Measurements from ENCODE around the gene CHRNA3.

The CHRNA3 gene

DNA sequence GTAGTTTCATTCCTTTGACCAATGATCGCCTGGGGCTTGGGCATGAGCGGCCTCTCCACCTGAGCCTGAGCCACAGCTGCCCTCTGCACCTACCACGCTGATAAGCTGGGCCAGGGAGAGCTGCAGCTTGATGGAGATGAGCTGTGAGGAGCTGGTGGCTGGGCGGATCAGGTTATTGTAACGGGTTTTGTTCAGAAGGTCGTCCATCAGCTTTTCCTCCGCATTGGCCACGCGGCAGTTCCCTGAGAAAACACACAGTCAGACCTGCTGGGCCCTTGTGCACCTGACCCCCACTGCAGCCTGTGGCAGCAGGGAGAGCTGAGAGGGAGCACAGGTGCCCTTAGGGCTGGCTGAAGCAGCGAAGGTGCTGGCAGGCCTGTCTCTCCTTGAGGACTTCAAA is 14.6 kb upstream of the CHRNA3 start:
- no peak for DNase-seq

DNA sequence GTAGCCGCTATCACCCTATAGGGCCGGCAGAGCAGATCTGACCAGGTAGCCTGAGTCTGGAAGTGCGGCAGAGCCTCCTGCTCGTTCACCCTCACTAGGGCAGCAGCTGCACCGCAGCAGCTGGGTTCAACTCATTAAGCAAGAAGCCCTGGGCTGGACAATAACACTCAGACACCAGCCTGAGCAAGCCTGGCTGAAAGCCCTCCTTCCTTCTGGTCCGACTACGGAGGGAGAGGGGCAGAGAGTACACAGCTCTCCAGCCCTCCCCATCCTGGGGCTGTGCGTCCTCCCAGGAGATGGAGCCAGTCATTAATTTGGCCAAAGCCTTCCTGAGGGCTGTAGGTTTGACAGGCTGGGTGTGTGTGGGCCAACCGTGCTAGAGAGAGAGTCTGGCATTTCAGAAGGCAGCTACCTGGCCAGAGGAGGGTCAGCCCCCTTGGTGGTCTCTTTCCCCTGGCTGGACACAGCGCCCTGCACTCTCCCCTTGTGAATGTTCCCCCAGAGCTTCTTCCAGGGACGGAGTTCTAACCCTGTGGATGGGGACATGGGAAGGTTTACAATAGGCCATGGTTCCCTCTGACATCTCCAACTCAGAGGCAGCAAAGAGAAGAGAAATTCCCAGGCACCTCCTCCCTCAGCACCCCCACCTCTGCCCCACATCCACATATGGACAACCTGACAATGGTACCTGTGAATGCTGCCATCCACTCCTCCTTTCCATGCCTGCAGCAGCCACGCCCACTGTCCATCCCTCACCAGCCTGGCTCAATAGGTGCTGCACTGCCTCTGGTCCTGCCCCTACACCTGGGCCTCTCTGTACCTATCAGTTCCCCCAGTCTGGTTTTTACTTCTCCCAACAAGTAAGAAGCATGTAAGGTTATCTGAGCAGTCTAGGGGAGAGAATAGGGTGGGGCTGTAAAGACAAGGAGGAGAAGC is 13.7 kb upstream of the CHRNA3 start:
- DNase-seq: no peak

DNA sequence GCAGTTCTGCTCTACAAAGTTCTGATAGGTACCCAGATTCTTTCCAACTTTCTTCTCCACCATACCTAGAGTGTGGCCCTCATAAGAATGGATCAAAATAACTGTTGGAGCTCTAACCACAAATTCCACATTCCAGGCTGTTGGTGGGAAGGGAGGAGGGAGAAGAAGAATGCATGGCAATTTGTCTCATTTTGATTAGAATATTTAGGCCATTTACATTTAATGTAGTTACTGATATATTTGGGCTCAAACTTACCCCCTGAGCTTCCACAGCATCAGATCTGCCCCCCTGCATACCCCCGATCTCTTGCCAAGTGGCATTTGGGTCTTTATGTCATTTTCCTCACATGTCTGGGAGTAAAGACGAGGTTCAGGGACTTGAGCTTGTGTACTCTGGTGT is 12.6 kb upstream of the CHRNA3 start:
- DNase-seq: no peak

DNA sequence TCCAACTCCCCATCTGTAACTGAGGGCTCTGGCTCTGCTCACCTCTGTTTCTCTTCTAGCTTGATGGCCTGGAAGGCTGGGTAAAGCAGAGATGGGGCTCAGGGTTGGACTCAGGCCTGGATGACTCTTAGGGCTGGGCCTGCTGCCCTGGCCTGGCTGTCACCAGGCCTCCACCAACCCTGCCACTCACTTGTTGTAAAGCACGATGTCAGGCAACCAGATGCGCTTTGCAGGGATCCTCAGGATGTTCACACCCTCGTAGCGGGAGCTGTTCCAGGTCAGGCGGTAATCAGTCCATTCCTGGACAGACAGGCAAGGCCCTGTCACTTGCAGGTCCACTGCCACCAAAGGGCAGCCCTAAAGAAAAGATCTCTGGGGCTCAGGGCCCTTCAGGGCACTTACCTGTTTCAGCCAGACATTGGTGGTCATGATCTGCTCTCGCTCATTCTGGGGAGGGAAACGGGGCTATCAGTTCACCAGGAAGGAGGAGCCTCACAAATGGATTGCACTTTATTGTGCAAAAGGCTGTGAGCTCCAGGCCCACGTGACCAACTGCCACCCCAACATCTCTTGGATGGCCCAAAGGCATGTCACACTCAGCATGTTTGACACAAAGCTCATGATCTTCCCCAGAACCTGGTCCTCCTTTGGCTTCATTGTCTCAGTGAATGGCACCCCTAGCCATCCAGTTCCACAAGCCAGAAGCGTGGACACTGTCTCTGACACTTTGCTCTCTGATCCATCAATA is 10.3 kb upstream of the CHRNA3 start:
- no peak for DNase-seq

DNA sequence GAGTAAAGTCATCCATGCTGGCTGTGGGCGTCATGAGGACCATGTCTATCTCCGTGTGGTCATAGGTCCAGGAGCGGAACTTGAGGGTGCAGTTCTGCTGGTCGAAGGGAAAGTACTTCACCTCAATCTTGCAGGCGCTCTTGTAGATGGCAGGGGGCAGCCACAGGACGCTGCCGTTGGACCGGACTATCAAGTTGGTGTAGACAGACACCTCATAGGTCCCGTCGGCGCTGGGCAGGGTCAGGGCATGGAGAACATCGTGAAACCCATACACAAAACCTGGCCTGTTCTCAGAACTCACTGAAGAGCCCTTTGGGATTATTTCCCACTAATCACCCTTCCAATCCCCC is 8.9 kb upstream of the CHRNA3 start:
- no peak for DNase-seq

DNA sequence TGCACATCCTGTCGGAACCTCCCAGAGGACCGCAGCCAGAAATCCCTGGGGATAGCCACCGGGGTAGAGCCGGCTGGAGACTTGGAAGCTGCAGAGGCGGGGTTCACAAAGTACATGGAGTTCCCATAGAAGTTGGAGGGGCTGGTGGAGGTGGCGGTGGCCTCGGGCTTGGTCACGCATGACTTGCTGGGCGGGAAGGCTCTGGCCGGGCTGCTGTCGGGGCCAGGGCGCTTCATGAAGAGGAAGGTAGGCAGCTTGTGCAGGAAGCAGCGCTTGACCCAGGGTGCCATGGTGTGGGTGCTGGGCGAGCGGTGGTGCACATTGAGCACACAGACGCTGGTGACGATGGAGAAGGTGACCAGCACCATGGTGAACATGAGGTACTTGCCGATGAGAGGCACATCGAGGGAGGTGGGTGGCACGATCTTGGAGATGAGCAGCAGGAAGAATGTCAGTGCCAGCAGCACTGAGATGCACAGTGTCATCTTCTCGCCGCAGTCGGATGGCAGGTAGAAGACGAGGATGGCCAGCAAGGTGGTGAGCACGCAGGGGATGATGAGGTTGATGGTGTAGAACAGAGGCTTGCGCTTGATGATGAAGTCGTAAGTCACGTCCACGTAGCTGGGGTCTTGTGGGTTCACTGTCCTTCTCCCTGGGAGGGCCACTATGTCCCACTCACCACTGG is 8.4 kb upstream of the CHRNA3 start:
- DNase-seq: no peak

DNA sequence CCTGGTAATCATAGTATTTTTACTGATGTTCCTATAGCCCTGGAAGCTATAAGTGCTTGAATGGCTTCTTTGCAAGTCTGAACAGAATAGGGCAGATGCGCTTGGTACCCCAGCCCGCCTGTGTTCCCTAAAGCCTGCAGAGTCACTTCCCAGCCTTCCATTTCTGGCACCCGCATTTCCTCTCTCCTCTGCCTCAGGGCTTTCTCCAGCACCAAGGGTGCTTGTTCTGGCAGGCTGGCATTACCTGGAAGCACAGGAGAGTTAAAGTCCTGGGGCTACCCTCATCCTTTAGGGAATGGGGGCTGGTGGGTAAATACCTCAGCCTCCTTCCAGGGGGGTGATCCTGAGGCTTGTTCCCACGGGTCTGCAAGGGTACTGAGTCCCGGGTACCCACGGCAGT is 7.4 kb upstream of the CHRNA3 start:
- no peak for DNase-seq

DNA sequence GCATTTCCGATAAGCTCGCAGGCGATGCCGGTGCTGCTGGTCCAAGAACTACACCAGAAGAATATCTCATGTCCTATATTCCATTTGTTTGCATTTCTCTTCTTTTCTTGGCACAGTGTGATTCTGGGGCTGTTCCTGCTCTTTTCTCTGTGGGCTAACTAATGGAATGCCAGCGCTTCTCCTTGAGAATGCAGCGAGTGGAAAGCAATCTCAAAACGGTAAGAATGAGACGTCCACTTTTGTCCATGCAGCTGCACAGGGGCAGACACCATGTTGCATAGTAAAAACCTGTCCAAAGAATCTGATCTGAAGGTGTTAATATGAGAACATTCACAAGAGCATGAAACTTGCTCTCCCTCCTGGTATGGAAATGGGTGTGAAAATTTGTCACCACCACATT is 6.6 kb upstream of the CHRNA3 start:
- no peak for DNase-seq

- DNase-seq: no peak
Measured at GRCh38 chr15:78626381-78626995, 5.7 kb upstream of the CHRNA3 start.

- peak; percentile 30 for DNase-seq
Measured at GRCh38 chr15:78625606-78626280, 4.9 kb upstream of the CHRNA3 start.

DNA sequence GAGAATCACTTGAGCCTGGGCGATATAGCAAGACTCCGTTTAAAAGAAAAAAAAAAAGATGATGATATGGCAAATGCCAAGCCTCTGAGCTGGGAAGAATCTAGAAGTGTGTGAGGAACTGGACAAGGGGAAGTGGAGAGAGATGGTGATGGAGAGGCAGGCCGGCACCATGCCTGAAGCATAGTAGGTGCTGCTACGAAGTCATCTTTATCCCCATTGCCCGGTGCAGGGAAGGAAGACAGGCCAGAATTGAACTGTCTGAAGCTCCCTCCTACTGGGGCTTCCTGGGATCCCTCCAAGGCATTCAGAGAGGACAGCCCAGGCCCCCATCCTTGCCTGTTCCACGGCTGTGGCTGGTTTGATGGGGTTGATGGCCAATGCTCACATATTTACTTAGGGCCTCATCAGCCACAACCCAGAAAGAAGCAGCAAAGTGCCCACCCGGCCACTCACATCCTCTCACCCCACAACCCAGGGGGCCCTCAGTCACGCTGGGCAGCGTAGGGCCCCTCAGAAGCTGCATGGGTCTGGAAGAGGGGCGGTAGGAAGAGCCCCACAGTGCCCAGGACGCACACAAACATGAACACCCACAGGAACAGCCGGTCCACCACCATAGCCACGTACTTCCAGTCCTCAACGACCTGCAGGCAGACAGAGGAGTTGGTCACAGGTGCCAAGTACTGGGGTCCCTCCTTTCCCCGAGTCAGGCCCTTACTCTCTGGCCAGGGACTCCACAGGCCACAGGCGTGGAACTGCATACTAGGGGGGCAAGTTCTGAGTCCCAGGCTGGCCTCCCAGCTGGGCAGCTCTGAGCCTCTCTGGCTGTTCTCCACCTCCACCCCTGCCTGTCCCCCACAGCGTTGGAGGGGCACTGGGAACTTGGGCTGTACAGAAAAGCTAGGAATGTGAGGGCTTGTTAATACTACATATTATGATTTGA is 4.1 kb upstream of the CHRNA3 start:
- DNase-seq: no peak

GRCh38 chr15:78623786-78624497 is 3.1 kb upstream of the CHRNA3 start:
- no peak for DNase-seq

DNA sequence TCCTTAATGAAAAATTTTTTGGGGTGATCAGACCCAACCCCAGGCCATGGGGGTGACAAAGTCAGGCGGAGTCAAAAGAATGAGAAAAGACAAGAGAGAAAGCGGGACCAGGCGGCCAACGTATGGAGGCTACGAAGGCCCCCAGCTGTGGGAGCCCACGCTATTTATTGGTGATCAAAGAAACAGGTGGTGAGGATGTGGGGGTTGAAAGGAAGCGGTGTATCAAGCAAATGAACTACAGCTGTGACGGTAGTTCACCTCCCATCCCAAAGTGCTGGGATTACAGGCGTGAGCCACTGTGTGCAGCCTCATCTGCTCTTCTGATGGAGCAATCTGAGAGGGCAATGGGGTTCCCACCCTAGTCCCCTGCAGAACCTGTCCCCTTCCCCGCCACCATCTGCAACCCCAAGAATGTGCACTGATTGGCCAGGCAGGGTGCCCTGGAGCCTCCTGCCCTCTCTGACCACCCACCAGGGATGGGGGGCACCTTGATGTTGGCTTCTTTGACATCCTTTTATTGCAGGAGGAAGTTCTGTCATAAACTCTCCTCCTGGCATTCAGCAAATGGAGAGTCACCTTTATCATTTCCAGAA is 1.1 kb upstream of the CHRNA3 start:
- DNase-seq: no peak

DNA sequence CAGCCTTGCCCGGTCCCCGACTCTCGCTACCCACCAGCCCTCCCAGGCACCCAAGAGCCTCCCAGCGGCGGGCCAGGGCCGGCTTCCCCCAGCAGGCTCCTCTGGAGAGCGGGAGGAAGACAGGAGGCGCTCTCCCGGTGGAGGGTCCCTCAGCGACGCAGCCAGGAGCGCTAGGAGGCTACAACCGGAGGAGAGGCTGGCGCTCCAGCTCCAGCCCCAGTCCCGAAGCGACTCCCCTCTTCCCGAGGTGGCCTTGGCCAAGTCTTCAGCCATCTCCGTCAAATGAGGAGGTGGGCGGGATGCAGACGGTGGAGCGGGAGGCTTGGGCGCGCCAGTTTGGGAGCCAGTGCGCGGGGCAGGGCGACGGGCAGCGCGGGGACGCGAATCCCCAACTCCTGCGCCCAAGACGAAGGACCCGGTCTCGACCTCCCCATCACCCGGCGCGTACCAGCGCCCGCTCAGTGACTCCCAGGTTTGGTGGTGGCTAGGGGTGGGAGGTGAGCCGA is 722 bp downstream of the CHRNA3 start:
- peak; percentile 57 for DNase-seq

GRCh38 chr15:78619022-78619950 is 1.5 kb downstream of the CHRNA3 start:
- no peak for DNase-seq

DNA sequence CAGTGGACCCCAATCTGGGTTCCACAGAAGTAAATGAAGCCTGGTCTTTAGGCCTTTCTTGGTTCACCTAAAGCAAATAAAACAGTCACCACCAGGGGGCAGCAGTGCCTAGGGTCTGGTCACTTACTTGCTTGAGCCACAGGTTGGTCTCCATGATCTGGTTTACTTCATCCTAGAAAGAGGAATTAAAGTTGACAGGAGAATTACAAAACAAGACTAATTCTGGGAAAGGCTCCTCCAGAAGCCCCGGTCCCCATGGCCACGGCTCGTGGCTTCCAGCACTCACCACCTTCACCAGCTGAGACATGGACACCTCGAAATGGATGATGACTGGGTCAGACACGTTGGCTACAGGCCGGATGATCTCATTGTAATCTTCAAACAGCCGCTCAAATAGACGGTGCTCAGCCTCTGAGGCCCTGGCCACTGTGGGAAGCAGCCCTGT is 2.3 kb downstream of the CHRNA3 start:
- peak; percentile 68 for DNase-seq

DNA sequence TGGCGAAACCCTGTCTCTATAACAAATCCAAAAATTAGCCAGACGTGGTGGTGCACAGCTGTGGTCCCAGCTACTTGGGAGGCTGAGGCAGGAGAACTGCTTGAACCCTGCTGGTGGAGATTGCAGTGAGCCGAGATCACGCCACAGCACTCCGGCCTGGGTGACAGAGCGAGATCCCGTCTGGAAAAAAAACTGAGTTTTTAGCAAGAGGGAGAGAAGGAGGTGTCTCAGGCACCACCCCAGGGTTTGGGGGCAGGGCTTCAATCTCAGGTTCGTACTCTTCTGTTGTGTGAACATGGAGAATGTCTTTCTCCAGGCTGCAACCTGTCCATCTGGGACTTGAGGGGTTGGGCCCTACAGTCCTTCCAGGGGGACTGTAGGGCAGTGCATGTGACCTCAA is 2.7 kb downstream of the CHRNA3 start:
- no peak for DNase-seq

DNA sequence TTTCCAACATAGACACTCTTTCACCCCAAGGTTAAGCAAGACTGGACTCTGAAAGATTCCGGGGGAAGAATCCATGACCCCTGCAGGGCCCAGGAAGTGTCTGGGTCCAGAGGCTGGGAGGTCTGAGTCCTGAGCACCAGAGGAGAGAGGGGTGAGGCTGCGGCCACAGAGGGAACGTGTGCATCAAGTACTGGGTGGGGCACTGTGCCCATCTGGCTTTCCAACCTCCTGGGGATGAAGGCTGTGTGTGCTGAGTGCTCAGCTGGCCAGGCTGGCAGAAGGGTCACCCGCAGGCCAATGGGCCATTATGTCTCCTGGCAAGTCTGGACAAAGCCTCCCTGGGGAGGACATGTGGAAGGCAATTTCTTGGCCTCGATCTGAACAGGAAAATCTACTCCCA is 3.3 kb downstream of the CHRNA3 start:
- no peak for DNase-seq

DNA sequence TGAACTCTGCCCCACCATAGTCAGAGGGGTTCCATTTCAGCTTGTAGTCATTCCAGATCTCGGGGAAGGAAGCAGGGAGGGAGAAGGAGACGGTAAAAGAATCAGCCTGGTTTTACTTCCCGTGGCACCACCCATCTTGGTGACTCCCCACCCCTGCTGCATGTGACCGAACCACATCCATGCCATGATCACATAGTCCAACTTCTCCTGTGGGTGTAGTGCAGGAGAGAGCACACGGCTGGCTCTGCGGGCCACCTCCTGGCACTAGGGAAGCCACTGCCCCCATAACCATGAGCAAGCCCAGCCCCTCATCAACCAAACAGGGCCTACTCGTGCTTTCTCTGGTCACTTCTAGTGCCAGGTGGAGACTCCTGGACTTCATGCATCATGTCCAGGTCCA is 3.7 kb downstream of the CHRNA3 start:
- DNase-seq: no peak
